GM08714 (cell line): Measurements from ENCODE around the gene RAB11FIP3.
A peak's percentile ranks its signal among the peaks of the same experiment; 100 is the strongest.
"Not testable (repeated sequence)": the region's sequence is repeated elsewhere in the genome, so short reads cannot be mapped to it uniquely, and the experiment has no call there.

Experiments
- H3K4me3 ChIP-seq: fragments of 200-500 bp; sonication (Bioruptor generic); 2 replicates; pipeline ENCODE4 v1.5.1; 2014; ENCODE audit warnings: mild to moderate bottlenecking, low read length, inconsistent platforms
- ZNF274 ChIP-seq: IDR thresholded peaks from 2 replicates; pipeline ENCODE4 v1.6.1; 2012; ENCODE audit warnings: mild to moderate bottlenecking, low read depth, low read length

Gene RAB11FIP3

DNA sequence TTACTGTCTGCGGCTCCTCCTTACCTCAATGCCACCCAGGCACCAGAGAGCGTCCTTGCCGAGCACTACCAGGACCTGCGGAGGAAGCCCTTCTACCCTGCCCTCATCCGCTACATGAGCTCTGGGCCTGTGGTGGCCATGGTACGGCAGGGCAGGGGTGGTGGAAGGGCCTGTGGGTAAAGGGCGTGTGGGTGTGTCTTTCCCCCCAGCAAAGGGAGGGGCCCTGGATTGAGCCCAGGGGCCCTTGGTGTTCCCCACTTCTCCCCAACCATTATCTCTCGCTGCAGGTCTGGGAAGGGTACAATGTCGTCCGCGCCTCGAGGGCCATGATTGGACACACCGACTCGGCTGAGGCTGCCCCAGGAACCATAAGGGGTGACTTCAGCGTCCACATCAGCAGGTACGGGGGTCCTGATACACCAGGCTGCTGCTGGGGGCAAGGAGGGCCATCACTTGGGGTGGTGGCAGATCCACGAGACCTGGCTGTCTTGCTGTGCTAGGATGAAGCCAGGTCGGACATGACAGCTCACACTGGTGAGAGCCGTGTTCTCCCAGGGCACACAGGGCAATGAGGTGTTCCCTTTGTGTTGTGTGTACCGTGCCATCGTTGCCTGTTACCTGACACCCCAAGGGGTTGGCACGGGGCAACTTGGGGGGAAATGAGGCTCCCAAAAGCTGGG lies 26.0 kb upstream of the RAB11FIP3 start:
- TF ChIP-seq ZNF274, result no peak
- no peak overlapping the region for H3K4me3 ChIP-seq

DNA sequence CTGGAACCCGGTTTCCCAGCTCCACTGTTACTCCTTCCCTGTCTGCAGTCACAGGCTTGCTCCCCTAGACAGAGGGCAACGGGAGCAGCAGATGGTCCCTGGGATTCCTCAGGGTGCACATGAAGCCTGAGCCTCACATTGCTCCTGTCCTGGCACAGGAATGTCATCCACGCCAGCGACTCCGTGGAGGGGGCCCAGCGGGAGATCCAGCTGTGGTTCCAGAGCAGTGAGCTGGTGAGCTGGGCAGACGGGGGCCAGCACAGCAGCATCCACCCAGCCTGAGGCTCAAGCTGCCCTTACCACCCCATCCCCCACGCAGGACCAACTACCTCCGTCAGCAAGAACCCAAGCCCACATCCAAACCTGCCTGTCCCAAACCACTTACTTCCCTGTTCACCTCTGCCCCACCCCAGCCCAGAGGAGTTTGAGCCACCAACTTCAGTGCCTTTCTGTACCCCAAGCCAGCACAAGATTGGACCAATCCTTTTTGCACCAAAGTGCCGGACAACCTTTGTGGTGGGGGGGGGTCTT lies 25.3 kb upstream of the RAB11FIP3 start:
- no peak for TF ChIP-seq ZNF274
- H3K4me3 ChIP-seq, result peak overlapping the region; percentile 85; the same call in 1 of the 2 replicates

- no peak for TF ChIP-seq ZNF274
These were observed 23.7 kb upstream of the RAB11FIP3 start, which contains the start of gene DECR2 for GRCh38 chr16:401468-402348. Gene DECR2 (plus strand): TSS chr16:401885. CDS start chr16:401964, 79 bp downstream.

GRCh38 chr16:404971-405486 lies 20.4 kb upstream of the RAB11FIP3 start:
- H3K4me3 ChIP-seq, result no peak overlapping the region

More at GRCh38 chr16:401468-402348, 23.7 kb upstream of the RAB11FIP3 start, which contains the start of gene DECR2:
- peak within 1 kb of the TSS; percentile 85 for H3K4me3 ChIP-seq

GRCh38 chr16:405548-406506 lies 19.6 kb upstream of the RAB11FIP3 start:
- no peak overlapping the region for H3K4me3 ChIP-seq
- TF ChIP-seq ZNF274, result no peak

More at GRCh38 chr16:404971-405486, 20.4 kb upstream of the RAB11FIP3 start:
- no peak for TF ChIP-seq ZNF274

- no peak overlapping the region for H3K4me3 ChIP-seq
- TF ChIP-seq ZNF274, result no peak
These were observed 18.2 kb upstream of the RAB11FIP3 start for GRCh38 chr16:407253-407652.

GRCh38 chr16:410516-411178 lies 14.8 kb upstream of the RAB11FIP3 start:
- TF ChIP-seq ZNF274, result no peak

GRCh38 chr16:411576-412265 lies 13.7 kb upstream of the RAB11FIP3 start:
- no peak for TF ChIP-seq ZNF274
- no peak overlapping the region for H3K4me3 ChIP-seq

More at GRCh38 chr16:410516-411178, 14.8 kb upstream of the RAB11FIP3 start:
- no peak overlapping the region for H3K4me3 ChIP-seq

- no peak for TF ChIP-seq ZNF274
- no peak overlapping the region for H3K4me3 ChIP-seq
These were observed 10.9 kb upstream of the RAB11FIP3 start for GRCh38 chr16:414395-415169.

GRCh38 chr16:415170-415498 lies 10.3 kb upstream of the RAB11FIP3 start:
- not testable (repeated sequence) for H3K4me3 ChIP-seq

DNA sequence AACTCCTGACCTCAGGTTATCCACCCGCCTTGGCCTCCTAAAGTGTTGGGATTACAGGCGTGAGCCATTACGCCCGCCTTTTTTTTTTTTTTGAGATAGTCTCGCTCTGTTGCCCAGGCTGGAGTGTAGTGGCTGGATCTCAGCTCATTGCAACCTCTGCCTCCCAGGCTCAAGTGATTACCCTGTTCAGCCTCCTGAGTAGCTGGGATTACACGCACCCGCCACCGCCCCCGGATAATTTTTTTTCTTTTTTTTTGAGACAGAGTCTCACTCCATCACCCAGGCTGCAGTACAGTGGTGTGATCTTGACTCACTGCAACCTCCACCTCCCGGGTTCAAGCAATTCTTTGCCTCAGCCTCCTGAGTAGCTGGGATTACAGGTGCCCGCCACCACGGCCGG lies 3.3 kb upstream of the RAB11FIP3 start:
- H3K4me3 ChIP-seq, result not testable (repeated sequence)

DNA sequence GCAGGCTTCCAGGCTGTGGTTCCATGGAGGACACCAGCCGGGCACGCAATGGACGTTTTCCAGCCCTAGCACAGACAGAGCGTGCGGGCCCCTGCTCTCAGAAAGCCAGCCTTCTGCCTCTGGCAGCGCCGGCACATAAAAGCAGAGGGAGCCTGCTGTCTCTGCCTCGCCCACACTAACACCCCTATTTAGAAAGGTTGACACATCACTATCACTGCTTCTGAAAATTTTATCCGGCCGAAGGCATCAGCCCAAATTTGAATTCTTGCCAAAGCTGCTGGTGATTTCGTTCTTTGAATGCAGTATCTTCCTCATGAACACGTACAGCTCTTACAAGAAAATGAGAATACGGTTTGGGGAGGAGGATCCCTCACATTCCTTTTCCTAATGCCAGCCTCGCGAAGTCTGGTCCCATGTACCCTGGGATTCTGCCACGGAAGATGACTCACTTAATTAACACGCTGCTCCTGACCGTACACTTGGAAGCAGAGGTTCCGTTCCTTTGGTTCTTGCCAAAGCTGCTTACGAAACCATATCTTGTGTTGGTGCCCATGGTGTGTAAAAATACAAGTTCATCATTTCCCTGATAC lies 1.3 kb upstream of the RAB11FIP3 start:
- no peak overlapping the region for H3K4me3 ChIP-seq
- no peak for TF ChIP-seq ZNF274
